ENCODE results near the gene ATXN10.

ATXN10 gene

GRCh38 chr22:45771057-45771456, 99.4 kb downstream of the ATXN10 start:
- no peaks in the 10 kb centered on the region for H3K9me3 ChIP-seq (ENCODE audit: low read length)
- peaks cover 8% of the 10 kb centered on the region for H3K4me1 ChIP-seq (ENCODE audit: insufficient read depth, low read length)
- no peaks in the 10 kb centered on the region for H3K27me3 ChIP-seq (ENCODE audit: control insufficient read depth in 1 of 2, insufficient read depth in 2 of 2, low read length in 2 of 2)
- no peak overlapping the region for H3K4me3 ChIP-seq (ENCODE audit: low read depth in 1 of 2, low read length in 2 of 2)
- no peak overlapping the region for H3K9ac ChIP-seq (ENCODE audit: low read length)
- H3K36me3 ChIP-seq (ENCODE audit: insufficient read depth, low read length): no peaks in the 10 kb centered on the region
- no peak overlapping the region for H3K27ac ChIP-seq (ENCODE audit: low read depth, low read length)

GRCh38 chr22:45771711-45772110, 100.1 kb downstream of the ATXN10 start:
- Histone ChIP-seq H3K36me3 (ENCODE audit: insufficient read depth, low read length) (no peaks in the 10 kb centered on the region), H3K4me3 (ENCODE audit: low read depth in 1 of 2, low read length in 2 of 2) (no peak overlapping the region), H3K9ac (ENCODE audit: low read length) (no peak overlapping the region), H3K27ac (ENCODE audit: low read depth, low read length) (no peak overlapping the region), H3K4me1 (ENCODE audit: insufficient read depth, low read length) (peaks cover 13% of the 10 kb centered on the region), H3K27me3 (ENCODE audit: control insufficient read depth in 1 of 2, insufficient read depth in 2 of 2, low read length in 2 of 2) (no peaks in the 10 kb centered on the region), H3K9me3 (ENCODE audit: low read length) (no peaks in the 10 kb centered on the region)

- no peaks in the 10 kb centered on the region for H3K36me3 ChIP-seq (ENCODE audit: insufficient read depth, low read length)
- H3K4me3 ChIP-seq (ENCODE audit: low read depth in 1 of 2, low read length in 2 of 2): no peak overlapping the region
- no peaks in the 10 kb centered on the region for H3K9me3 ChIP-seq (ENCODE audit: low read length)
- H3K27ac ChIP-seq (ENCODE audit: low read depth, low read length): no peak overlapping the region
- H3K4me1 ChIP-seq (ENCODE audit: insufficient read depth, low read length): peaks cover 23% of the 10 kb centered on the region
- no peak overlapping the region for H3K9ac ChIP-seq (ENCODE audit: low read length)
- H3K27me3 ChIP-seq (ENCODE audit: control insufficient read depth in 1 of 2, insufficient read depth in 2 of 2, low read length in 2 of 2): no peaks in the 10 kb centered on the region
These were observed 101.1 kb downstream of the ATXN10 start for GRCh38 chr22:45772743-45773142.

GRCh38 chr22:45774001-45774670, 102.5 kb downstream of the ATXN10 start:
- Histone ChIP-seq H3K36me3 (ENCODE audit: insufficient read depth, low read length) (no peaks in the 10 kb centered on the region), H3K9me3 (ENCODE audit: low read length) (no peaks in the 10 kb centered on the region), H3K4me3 (ENCODE audit: low read depth in 1 of 2, low read length in 2 of 2) (no peak overlapping the region), H3K4me1 (ENCODE audit: insufficient read depth, low read length) (peaks cover 23% of the 10 kb centered on the region), H3K27ac (ENCODE audit: low read depth, low read length) (no peak overlapping the region), H3K9ac (ENCODE audit: low read length) (no peak overlapping the region), H3K27me3 (ENCODE audit: control insufficient read depth in 1 of 2, insufficient read depth in 2 of 2, low read length in 2 of 2) (no peaks in the 10 kb centered on the region)

GRCh38 chr22:45775062-45775461, 103.4 kb downstream of the ATXN10 start:
- Histone ChIP-seq H3K4me1 (ENCODE audit: insufficient read depth, low read length) (peaks cover 23% of the 10 kb centered on the region), H3K9me3 (ENCODE audit: low read length) (no peaks in the 10 kb centered on the region), H3K27me3 (ENCODE audit: control insufficient read depth in 1 of 2, insufficient read depth in 2 of 2, low read length in 2 of 2) (no peaks in the 10 kb centered on the region), H3K9ac (ENCODE audit: low read length) (no peak overlapping the region), H3K27ac (ENCODE audit: low read depth, low read length) (no peak overlapping the region), H3K4me3 (ENCODE audit: low read depth in 1 of 2, low read length in 2 of 2) (no peak overlapping the region), H3K36me3 (ENCODE audit: insufficient read depth, low read length) (no peaks in the 10 kb centered on the region)

GRCh38 chr22:45775569-45776312, 104.1 kb downstream of the ATXN10 start:
- H3K9ac ChIP-seq (ENCODE audit: low read length): no peak overlapping the region
- H3K36me3 ChIP-seq (ENCODE audit: insufficient read depth, low read length): no peaks in the 10 kb centered on the region
- no peaks in the 10 kb centered on the region for H3K27me3 ChIP-seq (ENCODE audit: control insufficient read depth in 1 of 2, insufficient read depth in 2 of 2, low read length in 2 of 2)
- peaks cover 23% of the 10 kb centered on the region for H3K4me1 ChIP-seq (ENCODE audit: insufficient read depth, low read length)
- no peak overlapping the region for H3K4me3 ChIP-seq (ENCODE audit: low read depth in 1 of 2, low read length in 2 of 2)
- H3K27ac ChIP-seq (ENCODE audit: low read depth, low read length): no peak overlapping the region
- no peaks in the 10 kb centered on the region for H3K9me3 ChIP-seq (ENCODE audit: low read length)

GRCh38 chr22:45776313-45776585, 104.6 kb downstream of the ATXN10 start:
- no peak overlapping the region for H3K9ac ChIP-seq (ENCODE audit: low read length)
- H3K4me1 ChIP-seq (ENCODE audit: insufficient read depth, low read length): peaks cover 23% of the 10 kb centered on the region
- H3K4me3 ChIP-seq (ENCODE audit: low read depth in 1 of 2, low read length in 2 of 2): no peak overlapping the region
- H3K9me3 ChIP-seq (ENCODE audit: low read length): no peaks in the 10 kb centered on the region
- H3K36me3 ChIP-seq (ENCODE audit: insufficient read depth, low read length): no peaks in the 10 kb centered on the region
- H3K27ac ChIP-seq (ENCODE audit: low read depth, low read length): no peak overlapping the region
- H3K27me3 ChIP-seq (ENCODE audit: control insufficient read depth in 1 of 2, insufficient read depth in 2 of 2, low read length in 2 of 2): no peaks in the 10 kb centered on the region

GRCh38 chr22:45777046-45777851, 105.6 kb downstream of the ATXN10 start:
- no peak overlapping the region for H3K27ac ChIP-seq (ENCODE audit: low read depth, low read length)
- H3K4me3 ChIP-seq (ENCODE audit: low read depth in 1 of 2, low read length in 2 of 2): no peak overlapping the region
- peaks cover 20% of the 10 kb centered on the region for H3K4me1 ChIP-seq (ENCODE audit: insufficient read depth, low read length)
- no peaks in the 10 kb centered on the region for H3K36me3 ChIP-seq (ENCODE audit: insufficient read depth, low read length)
- H3K9me3 ChIP-seq (ENCODE audit: low read length): no peaks in the 10 kb centered on the region
- no peaks in the 10 kb centered on the region for H3K27me3 ChIP-seq (ENCODE audit: control insufficient read depth in 1 of 2, insufficient read depth in 2 of 2, low read length in 2 of 2)
- no peak overlapping the region for H3K9ac ChIP-seq (ENCODE audit: low read length)

GRCh38 chr22:45777852-45778375, 106.3 kb downstream of the ATXN10 start:
- Histone ChIP-seq H3K9ac (ENCODE audit: low read length) (no peak overlapping the region), H3K36me3 (ENCODE audit: insufficient read depth, low read length) (no peaks in the 10 kb centered on the region), H3K9me3 (ENCODE audit: low read length) (no peaks in the 10 kb centered on the region)

GRCh38 chr22:45781459-45781858, 109.8 kb downstream of the ATXN10 start:
- Histone ChIP-seq H3K9me3 (ENCODE audit: low read length) (no peaks in the 10 kb centered on the region), H3K4me1 (ENCODE audit: insufficient read depth, low read length) (peaks cover 22% of the 10 kb centered on the region), H3K27ac (ENCODE audit: low read depth, low read length) (no peak overlapping the region), H3K9ac (ENCODE audit: low read length) (no peak overlapping the region), H3K36me3 (ENCODE audit: insufficient read depth, low read length) (no peaks in the 10 kb centered on the region), H3K4me3 (ENCODE audit: low read depth in 1 of 2, low read length in 2 of 2) (no peak overlapping the region), H3K27me3 (ENCODE audit: control insufficient read depth in 1 of 2, insufficient read depth in 2 of 2, low read length in 2 of 2) (no peaks in the 10 kb centered on the region)

More at GRCh38 chr22:45777852-45778375, 106.3 kb downstream of the ATXN10 start:
- Histone ChIP-seq H3K4me1 (ENCODE audit: insufficient read depth, low read length) (peaks cover 15% of the 10 kb centered on the region), H3K4me3 (ENCODE audit: low read depth in 1 of 2, low read length in 2 of 2) (no peak overlapping the region), H3K27me3 (ENCODE audit: control insufficient read depth in 1 of 2, insufficient read depth in 2 of 2, low read length in 2 of 2) (no peaks in the 10 kb centered on the region), H3K27ac (ENCODE audit: low read depth, low read length) (no peak overlapping the region)

GRCh38 chr22:45781966-45782365, 110.3 kb downstream of the ATXN10 start:
- Histone ChIP-seq H3K36me3 (ENCODE audit: insufficient read depth, low read length) (no peaks in the 10 kb centered on the region), H3K27ac (ENCODE audit: low read depth, low read length) (no peak overlapping the region), H3K27me3 (ENCODE audit: control insufficient read depth in 1 of 2, insufficient read depth in 2 of 2, low read length in 2 of 2) (no peaks in the 10 kb centered on the region), H3K4me1 (ENCODE audit: insufficient read depth, low read length) (peaks cover 17% of the 10 kb centered on the region), H3K9me3 (ENCODE audit: low read length) (no peaks in the 10 kb centered on the region), H3K9ac (ENCODE audit: low read length) (no peak overlapping the region), H3K4me3 (ENCODE audit: low read depth in 1 of 2, low read length in 2 of 2) (no peak overlapping the region)
